ENCODE measurements around the gene HS3ST3B1. TPM values are rescaled to one million over a fixed set of nuclear protein-coding genes. Genes with fewer than 3 reads are reported as not detected.

HS3ST3B1 gene
- total and polyA plus RNA-seq, 5 experiments from 2014 or later = 9.2 to 37.6 (median 12.7) TPM

GRCh38 chr17:14341866-14342265 is 41.0 kb downstream of the HS3ST3B1 start:
- Mint-ChIP-seq H3K4me3 (no peak overlapping the region), H3K27me3 (no peaks in the 10 kb centered on the region), H3K9me3 (peaks cover 0 to 4% (median 0%) of the 10 kb centered on the region in 9 donors), H3K27ac (peak overlapping the region in 9 of 10 donors; percentile 19 to 94 (median 80)), H3K36me3 (peaks cover 0 to 44% (median 23%) of the 10 kb centered on the region in 3 donors), H3K4me1 (peaks cover 42 to 68% (median 48%) of the 10 kb centered on the region in 4 donors)
- DNase-seq (no peak), ATAC-seq (no peak)
- POLR2A ChIA-PET = interaction anchor here (0.6 kb wide), 1 partner anchor 48 kb away, joined by 3 read pairs; no protein-coding TSS in a partner anchor

GRCh38 chr17:14346801-14347200 is 45.9 kb downstream of the HS3ST3B1 start:
- no peaks in the 10 kb centered on the region for H3K27me3 Mint-ChIP-seq
- H3K4me1 Mint-ChIP-seq = peaks cover 9 to 40% (median 13%) of the 10 kb centered on the region in 4 donors
- H3K9me3 Mint-ChIP-seq = peaks cover 0 to 4% (median 0%) of the 10 kb centered on the region in 9 donors
- H3K27ac Mint-ChIP-seq = peak overlapping the region in 7 of 10 donors; percentile 5 to 67 (median 58)
- DNase-seq (no peak), ATAC-seq (no peak)
- H3K36me3 Mint-ChIP-seq = peaks cover 0 to 64% (median 24%) of the 10 kb centered on the region in 3 donors
- no peak overlapping the region for H3K4me3 Mint-ChIP-seq
- POLR2A ChIA-PET = no interaction called here

DNA sequence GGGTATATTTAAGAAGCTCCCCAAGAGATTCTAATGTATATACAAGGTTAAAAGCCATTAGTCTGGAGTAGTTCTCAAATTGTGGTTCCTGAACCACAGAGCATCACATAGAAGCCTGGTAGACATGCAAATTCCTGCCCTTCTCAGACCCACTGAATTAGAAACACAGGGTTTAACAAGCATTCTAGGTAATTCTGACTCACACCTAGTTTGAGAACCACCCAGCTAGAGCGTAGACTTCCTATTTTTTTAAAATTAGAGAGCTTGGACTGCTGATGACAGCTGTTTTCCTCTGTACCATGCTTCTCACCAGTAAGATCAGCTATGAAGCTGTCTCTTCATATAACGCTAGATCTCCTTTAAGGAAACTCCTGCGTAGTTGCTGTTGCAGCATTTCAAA is 50.6 kb downstream of the HS3ST3B1 start:
- DNase-seq = no peak
- ATAC-seq = peak in 1 of 2 donors; percentile 60
- no peaks in the 10 kb centered on the region for H3K27me3 Mint-ChIP-seq
- peak overlapping the region in 3 of 10 donors; percentile 47 to 78 (median 48) for H3K27ac Mint-ChIP-seq
- H3K36me3 Mint-ChIP-seq = peaks cover 0 to 32% (median 7%) of the 10 kb centered on the region in 3 donors
- H3K4me1 Mint-ChIP-seq = peaks cover 5 to 35% (median 18%) of the 10 kb centered on the region in 4 donors
- H3K9me3 Mint-ChIP-seq = no peaks in the 10 kb centered on the region
- H3K4me3 Mint-ChIP-seq = no peak overlapping the region
- POLR2A ChIA-PET = no interaction called here

DNA sequence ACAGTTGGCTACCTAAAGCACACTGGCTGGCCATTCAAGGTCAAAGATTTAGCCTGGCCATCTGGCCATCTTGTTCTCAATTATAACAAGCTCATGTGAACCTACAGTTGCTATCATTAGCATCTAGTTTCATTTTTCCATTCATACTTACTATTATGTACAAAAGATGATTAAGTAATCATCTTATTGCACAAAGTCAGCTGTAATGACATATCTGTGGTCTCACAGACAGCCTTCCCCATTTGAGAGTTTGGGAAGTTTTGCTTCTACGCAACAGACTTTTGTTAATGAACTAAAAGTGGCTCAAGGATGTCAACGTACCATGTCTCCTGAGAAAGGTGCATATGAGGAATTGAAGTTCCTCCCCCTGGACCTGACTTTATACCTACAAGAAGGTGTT is 51.3 kb downstream of the HS3ST3B1 start:
- Mint-ChIP-seq H3K4me3 (peak overlapping the region in 1 of 10 donors; percentile 21), H3K4me1 (peaks cover 4 to 28% (median 17%) of the 10 kb centered on the region in 4 donors), H3K36me3 (peaks cover 0 to 27% (median 6%) of the 10 kb centered on the region in 3 donors), H3K27ac (peak overlapping the region in 5 of 10 donors; percentile 5 to 78 (median 47)), H3K9me3 (no peaks in the 10 kb centered on the region), H3K27me3 (no peaks in the 10 kb centered on the region)
- ATAC-seq (no peak), DNase-seq (no peak)
- POLR2A ChIA-PET = no interaction called here

DNA sequence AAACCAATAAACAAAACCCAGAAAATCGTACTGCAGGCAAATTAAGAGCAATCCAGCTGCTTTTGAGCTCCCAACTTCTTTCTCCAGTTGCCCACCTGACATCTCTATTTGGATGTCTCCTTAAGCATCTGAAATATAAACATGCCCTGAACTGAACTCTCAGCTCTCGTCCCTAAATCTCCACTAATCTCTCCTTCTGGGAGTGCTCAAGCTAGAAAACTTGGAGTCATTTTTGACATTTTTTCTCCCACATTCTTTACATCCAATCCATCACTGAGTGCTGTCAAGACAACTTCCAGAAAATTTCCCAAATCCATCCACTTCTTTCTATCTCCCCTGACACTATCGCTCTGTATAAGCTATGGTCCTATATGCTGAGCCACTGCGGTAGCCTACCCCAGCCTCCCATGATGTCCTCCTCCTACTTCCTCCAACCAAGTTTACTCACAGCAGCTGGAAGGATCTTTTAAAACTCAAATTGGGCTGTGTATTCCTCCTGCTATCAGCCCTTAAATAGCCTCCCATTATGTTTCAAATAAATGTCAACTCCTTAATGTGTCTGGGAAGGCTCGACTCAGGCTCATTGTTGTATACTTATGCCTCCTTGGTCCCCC is 53.1 kb downstream of the HS3ST3B1 start:
- POLR2A ChIA-PET = no interaction called here
- DNase-seq (no peak), ATAC-seq (no peak)
- Mint-ChIP-seq H3K27me3 (no peaks in the 10 kb centered on the region), H3K36me3 (peaks cover 0 to 8% (median 3%) of the 10 kb centered on the region in 3 donors), H3K27ac (no peak overlapping the region), H3K9me3 (no peaks in the 10 kb centered on the region), H3K4me3 (no peak overlapping the region), H3K4me1 (peaks cover 2 to 28% (median 15%) of the 10 kb centered on the region in 4 donors)

GRCh38 chr17:14354807-14355206 is 53.9 kb downstream of the HS3ST3B1 start:
- DNase-seq = no peak
- no peak overlapping the region for H3K27ac Mint-ChIP-seq
- ATAC-seq = no peak
- POLR2A ChIA-PET = no interaction called here
- H3K4me1 Mint-ChIP-seq = peaks cover 8 to 36% (median 20%) of the 10 kb centered on the region in 4 donors
- H3K9me3 Mint-ChIP-seq = no peaks in the 10 kb centered on the region
- H3K36me3 Mint-ChIP-seq = peaks cover 0 to 4% (median 3%) of the 10 kb centered on the region in 3 donors
- H3K27me3 Mint-ChIP-seq = no peaks in the 10 kb centered on the region
- H3K4me3 Mint-ChIP-seq = no peak overlapping the region

DNA sequence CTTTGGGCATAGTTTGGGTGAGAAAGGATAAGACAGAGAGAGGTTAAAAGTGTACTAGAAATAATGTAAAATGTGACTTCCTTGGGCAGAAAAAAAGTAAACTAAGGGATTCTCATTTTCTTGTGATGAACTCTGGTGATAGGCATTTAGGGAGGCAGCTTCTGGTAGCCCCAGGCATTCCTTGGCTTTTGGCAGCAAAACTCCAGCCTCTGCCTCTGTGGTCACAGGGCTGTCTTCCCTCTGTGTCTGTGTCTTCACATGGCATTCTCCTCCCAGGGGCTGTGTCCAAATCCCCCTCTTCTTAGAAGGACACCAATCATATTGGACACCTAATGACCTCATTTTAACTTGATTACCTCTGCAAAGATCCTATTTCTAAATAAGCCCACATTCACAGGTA is 54.7 kb downstream of the HS3ST3B1 start:
- no peak for DNase-seq
- Mint-ChIP-seq H3K36me3 (peaks cover 0 to 3% (median 2%) of the 10 kb centered on the region in 3 donors), H3K4me1 (peaks cover 9 to 44% (median 18%) of the 10 kb centered on the region in 4 donors), H3K27ac (no peak overlapping the region), H3K27me3 (no peaks in the 10 kb centered on the region), H3K4me3 (no peak overlapping the region), H3K9me3 (no peaks in the 10 kb centered on the region)
- POLR2A ChIA-PET = no interaction called here
- ATAC-seq = no peak

DNA sequence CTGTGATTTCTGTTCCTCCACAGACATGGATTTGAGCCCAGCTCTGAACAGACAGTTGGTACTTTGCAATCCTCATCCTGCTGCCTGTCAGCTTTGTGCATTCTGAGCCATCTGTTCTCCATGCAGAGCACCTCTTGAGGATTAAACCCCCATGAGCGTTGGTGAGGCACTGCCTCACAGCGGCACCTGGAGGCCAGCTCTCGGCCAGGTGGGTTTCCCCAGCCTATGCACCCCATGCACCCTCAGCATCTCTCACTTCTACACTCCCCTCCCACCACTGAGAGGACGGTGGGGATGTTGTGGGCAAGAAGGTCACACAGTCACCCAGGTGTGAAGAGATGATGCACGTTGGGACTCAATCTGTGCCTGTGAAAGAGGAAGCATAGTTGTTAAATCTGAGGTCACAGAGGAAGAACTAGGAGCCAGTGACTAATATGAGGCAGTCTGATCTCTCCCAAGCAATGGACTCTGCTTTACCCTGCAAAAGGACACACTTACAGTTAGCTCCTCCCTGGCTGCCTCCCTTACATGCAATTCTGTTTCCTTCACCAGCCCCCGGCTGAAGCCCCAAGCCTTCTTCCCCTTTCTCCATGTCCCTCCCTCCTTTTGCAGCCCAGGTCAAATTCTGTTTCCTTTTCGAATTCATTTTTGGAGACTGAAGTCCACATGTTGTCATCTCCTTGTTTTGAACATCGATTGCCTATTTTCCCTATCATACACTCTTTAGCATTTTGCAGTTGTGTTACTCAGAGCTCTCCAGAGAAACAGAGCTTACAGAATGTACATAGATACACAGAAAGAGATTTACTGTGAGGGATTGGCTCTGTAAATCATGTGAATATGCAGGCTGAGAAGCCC is 58.5 kb downstream of the HS3ST3B1 start:
- Mint-ChIP-seq H3K4me3 (peak overlapping the region in 2 of 10 donors; percentile 43 to 54), H3K27me3 (no peaks in the 10 kb centered on the region), H3K4me1 (peaks cover 14 to 31% (median 22%) of the 10 kb centered on the region in 4 donors), H3K9me3 (no peaks in the 10 kb centered on the region), H3K27ac (peak overlapping the region in 6 of 10 donors; percentile 5 to 50 (median 26)), H3K36me3 (no peaks in the 10 kb centered on the region)
- DNase-seq = peak in 4 of 10 donors; percentile 1 to 68 (median 38)
- peak in 1 of 2 donors; percentile 88 for ATAC-seq
- POLR2A ChIA-PET = no interaction called here

DNA sequence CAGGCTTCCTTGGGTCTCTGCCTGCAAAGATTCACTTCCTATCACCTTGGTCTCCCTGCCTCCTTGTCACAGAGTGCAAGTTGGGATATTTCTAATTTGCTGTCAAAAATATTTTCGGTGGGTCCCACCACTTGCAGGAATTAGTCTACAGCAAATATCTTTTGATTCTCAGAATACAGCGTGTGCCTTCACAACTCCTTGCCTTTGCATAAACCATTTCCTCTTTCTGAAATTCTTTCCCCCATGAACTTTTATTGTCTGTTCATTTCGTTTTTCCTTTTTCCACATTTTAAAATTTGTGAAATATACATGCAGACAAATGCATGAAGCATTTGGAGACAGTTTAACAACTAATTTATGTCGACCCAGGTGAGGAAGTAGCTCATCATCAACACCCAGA is 60.0 kb downstream of the HS3ST3B1 start:
- POLR2A ChIA-PET = no interaction called here
- DNase-seq (no peak), ATAC-seq (no peak)
- Mint-ChIP-seq H3K9me3 (peaks cover 0 to 1% (median 0%) of the 10 kb centered on the region in 9 donors), H3K27ac (peak overlapping the region in 4 of 10 donors; percentile 2 to 42 (median 34)), H3K36me3 (no peaks in the 10 kb centered on the region), H3K27me3 (no peaks in the 10 kb centered on the region), H3K4me3 (peak overlapping the region in 1 of 10 donors; percentile 26), H3K4me1 (peaks cover 14 to 31% (median 22%) of the 10 kb centered on the region in 4 donors)

DNA sequence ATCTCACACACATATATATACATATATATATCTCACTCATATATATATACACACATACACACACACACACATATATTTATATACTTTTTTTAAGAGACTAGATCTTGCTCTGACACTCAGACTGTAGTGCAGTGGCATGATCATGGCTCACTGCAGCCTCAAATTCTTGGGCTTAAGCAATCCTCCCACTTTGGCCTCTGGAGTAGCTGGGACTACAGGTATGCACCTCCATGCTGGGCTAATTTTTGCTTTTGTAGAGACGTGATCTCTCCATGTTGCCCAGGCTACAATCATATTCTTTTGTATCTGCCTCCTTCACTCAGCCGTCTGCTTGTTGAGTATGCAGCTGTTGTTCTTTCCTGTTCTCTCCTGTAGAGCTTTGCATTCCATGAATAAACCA is 60.6 kb downstream of the HS3ST3B1 start:
- no peak overlapping the region for H3K4me3 Mint-ChIP-seq
- no peaks in the 10 kb centered on the region for H3K36me3 Mint-ChIP-seq
- no peaks in the 10 kb centered on the region for H3K27me3 Mint-ChIP-seq
- POLR2A ChIA-PET = no interaction called here
- H3K9me3 Mint-ChIP-seq = peaks cover 0 to 3% (median 0%) of the 10 kb centered on the region in 9 donors
- ATAC-seq (no peak), DNase-seq (no peak)
- H3K4me1 Mint-ChIP-seq = peaks cover 14 to 31% (median 22%) of the 10 kb centered on the region in 4 donors
- H3K27ac Mint-ChIP-seq = no peak overlapping the region

GRCh38 chr17:14361945-14362508 is 61.1 kb downstream of the HS3ST3B1 start:
- DNase-seq (no peak), ATAC-seq (no peak)
- POLR2A ChIA-PET = no interaction called here
- Mint-ChIP-seq H3K27me3 (no peaks in the 10 kb centered on the region), H3K4me1 (peaks cover 14 to 31% (median 22%) of the 10 kb centered on the region in 4 donors), H3K36me3 (no peaks in the 10 kb centered on the region), H3K4me3 (no peak overlapping the region), H3K27ac (no peak overlapping the region), H3K9me3 (peaks cover 0 to 8% (median 0%) of the 10 kb centered on the region in 9 donors)

DNA sequence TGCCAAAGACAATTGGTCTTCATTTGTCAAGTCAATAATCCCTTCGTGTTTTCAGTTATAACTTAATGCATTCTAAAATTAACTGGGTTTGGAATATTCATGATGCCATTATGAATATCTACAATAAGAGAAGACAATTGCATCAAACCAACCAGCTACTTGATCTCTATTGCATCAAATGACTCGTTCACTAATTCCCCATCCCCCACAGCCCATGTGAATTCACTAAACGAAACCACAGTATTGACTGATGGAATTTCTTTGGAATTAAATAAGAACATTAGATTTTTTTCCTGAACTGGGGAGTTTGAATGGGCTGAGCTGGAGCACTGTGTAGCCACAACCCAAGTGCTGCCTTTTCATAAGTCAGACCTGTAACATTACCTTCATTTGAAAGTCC is 65.3 kb downstream of the HS3ST3B1 start:
- Mint-ChIP-seq H3K4me3 (no peak overlapping the region), H3K27ac (no peak overlapping the region), H3K36me3 (no peaks in the 10 kb centered on the region), H3K9me3 (peaks cover 0 to 13% (median 0%) of the 10 kb centered on the region in 9 donors), H3K27me3 (no peaks in the 10 kb centered on the region), H3K4me1 (peaks cover under 1 to 10% (median 4%) of the 10 kb centered on the region in 4 donors)
- POLR2A ChIA-PET = no interaction called here
- DNase-seq (no peak), ATAC-seq (no peak)

Data from naive thymus-derived CD8-positive, alpha-beta T cell (primary cell).